Transverse colon (tissue), 4 donors: ENCODE measurements around the gene DACT2. TPM values are rescaled to one million over a fixed set of nuclear protein-coding genes. Genes with fewer than 3 reads are reported as not detected.
"Not testable (repeated sequence)": the region's sequence is repeated elsewhere in the genome, so short reads cannot be mapped to it uniquely, and the experiment has no call there.

Source experiments
- DNase-seq: peaks from one replicate; pipeline ENCODE4 v3.0.0-alpha.2; 2019
- H3K27ac ChIP-seq, 4 donors: fragments of 200-600 bp; sonication (generic); 2 replicates each; pipeline ENCODE4 v1.5.1; 2016 to 2018; ENCODE audit warnings: inconsistent platforms in 4 of 4
- H3K27me3 ChIP-seq: fragments of 200-600 bp; sonication (generic); 2 replicates; pipeline ENCODE4 v1.5.1; 2017; ENCODE audit warnings: inconsistent platforms
- H3K36me3 ChIP-seq, 4 donors: fragments of 200-600 bp; sonication (generic); 2 replicates each; pipeline ENCODE4 v1.5.1; 2017 to 2019; ENCODE audit warnings: inconsistent platforms in 4 of 4
- H3K4me1 ChIP-seq, 4 donors: fragments of 200-600 bp; sonication (generic); 2 replicates each; pipeline ENCODE4 v1.5.1; 2017 to 2020; ENCODE audit warnings: inconsistent platforms in 4 of 4
- H3K4me3 ChIP-seq, 4 donors: fragments of 200-600 bp; sonication (generic); 1 replicate in 1 of 4; 2 replicates in 3 of 4; pipeline versions ENCODE4 v1.5.1 to v1.6.1; 2017 to 2019; ENCODE audit warnings: inconsistent platforms in 4 of 4
- H3K9me3 ChIP-seq, 2 donors: fragments of 200-600 bp; sonication (generic); 2 replicates each; pipeline ENCODE4 v1.5.1; 2017 to 2019; ENCODE audit warnings: inconsistent platforms in 2 of 2
- EP300 ChIP-seq: sonication (generic); formaldehyde crosslinking; IDR thresholded peaks from one replicate; pipeline ENCODE4 v1.6.1; 2017; ENCODE audit warnings: antibody characterized with exemption, low read depth
- POLR2A ChIP-seq: fragments of 450-650 bp; IDR thresholded peaks from one replicate; pipeline ENCODE4 v1.6.1; 2016; ENCODE audit warnings: antibody characterized with exemption, mild to moderate bottlenecking, moderate library complexity
- POLR2AphosphoS5 ChIP-seq, 3 donors: sonication (generic); formaldehyde crosslinking; IDR thresholded peaks; one replicate each; pipeline ENCODE4 v1.6.1; 2016; ENCODE audit warnings: antibody characterized with exemption in 3 of 3
- WGBS, 2 donors: methylation state at CpG; one replicate each; pipeline ENCODE4 v1.1.5; 2018; ENCODE audit warnings: low coverage in 1 of 2; 5-methylcytosine and 5-hydroxymethylcytosine counted together
- in situ Hi-C, 4 donors: fragments of 200-750 bp; cut with MboI; loops; one replicate each; pipeline versions ENCODE4 v1.15.0 to v1.15.1; 2017; ENCODE audit warnings: low sequenced_read_pairs in 3 of 4, low pct_ligation_motif_present in 1 of 4, low pct_unique_long_range_greater_than_20kb in 1 of 4
- intact Hi-C: fragments of 100-400 bp; cut with DNase I; formaldehyde crosslinking; loops from one replicate; pipeline ENCODE4 v1.15.1; 2023; ENCODE audit warnings: low total_unique reads
- total RNA-seq, 4 donors: library from RNA; depleted of rRNA; stranded (reverse); fragments of >200 nt; gene quantifications; one replicate each; pipeline ENCODE4 v1.1.0, GENCODE V29; 2016
- TF ChIP-seq, protein P1 (sequence below), 5 experiments: fragments of 200-600 bp in 3 of 5; fragments of 450-650 bp in 2 of 5; sonication (generic) in 3 of 5; IDR thresholded peaks; 1 replicate in 2 of 5; 2 replicates in 3 of 5; pipeline ENCODE4 v1.5.1; 2016 to 2017; ENCODE audit warnings: antibody characterized with exemption in 5 of 5, inconsistent platforms in 3 of 5, mild to moderate bottlenecking in 2 of 5, moderate library complexity in 1 of 5

The DACT2 gene
- total RNA-seq, 4 donors from 2014 or later: 2.4 to 2.6 TPM; not detected in 2

GRCh38 chr6:168282985-168283685, 36.4 kb downstream of the DACT2 start:
- Histone ChIP-seq H3K4me1 (no peaks in the 10 kb centered on the region), H3K9me3 (no peaks in the 10 kb centered on the region), H3K27ac (no peak overlapping the region), H3K27me3 (no peaks in the 10 kb centered on the region), H3K36me3 (no peaks in the 10 kb centered on the region), H3K4me3 (no peak overlapping the region)
- TF ChIP-seq, protein P1, sequence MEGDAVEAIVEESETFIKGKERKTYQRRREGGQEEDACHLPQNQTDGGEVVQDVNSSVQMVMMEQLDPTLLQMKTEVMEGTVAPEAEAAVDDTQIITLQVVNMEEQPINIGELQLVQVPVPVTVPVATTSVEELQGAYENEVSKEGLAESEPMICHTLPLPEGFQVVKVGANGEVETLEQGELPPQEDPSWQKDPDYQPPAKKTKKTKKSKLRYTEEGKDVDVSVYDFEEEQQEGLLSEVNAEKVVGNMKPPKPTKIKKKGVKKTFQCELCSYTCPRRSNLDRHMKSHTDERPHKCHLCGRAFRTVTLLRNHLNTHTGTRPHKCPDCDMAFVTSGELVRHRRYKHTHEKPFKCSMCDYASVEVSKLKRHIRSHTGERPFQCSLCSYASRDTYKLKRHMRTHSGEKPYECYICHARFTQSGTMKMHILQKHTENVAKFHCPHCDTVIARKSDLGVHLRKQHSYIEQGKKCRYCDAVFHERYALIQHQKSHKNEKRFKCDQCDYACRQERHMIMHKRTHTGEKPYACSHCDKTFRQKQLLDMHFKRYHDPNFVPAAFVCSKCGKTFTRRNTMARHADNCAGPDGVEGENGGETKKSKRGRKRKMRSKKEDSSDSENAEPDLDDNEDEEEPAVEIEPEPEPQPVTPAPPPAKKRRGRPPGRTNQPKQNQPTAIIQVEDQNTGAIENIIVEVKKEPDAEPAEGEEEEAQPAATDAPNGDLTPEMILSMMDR (IDR thresholded peaks at IDR 0.05): no peak
- TF ChIP-seq EP300 (no peak), POLR2A (no peak), POLR2AphosphoS5 (IDR thresholded peaks at IDR 0.05) (no peak)
- DNase-seq: no peak
- intact Hi-C loops (no loop called here), in situ Hi-C loops (no loop called here)
- 81 to 90% methylated on average over 4 to 13 of the region's 20 CpGs for WGBS, 2 donors

DNA sequence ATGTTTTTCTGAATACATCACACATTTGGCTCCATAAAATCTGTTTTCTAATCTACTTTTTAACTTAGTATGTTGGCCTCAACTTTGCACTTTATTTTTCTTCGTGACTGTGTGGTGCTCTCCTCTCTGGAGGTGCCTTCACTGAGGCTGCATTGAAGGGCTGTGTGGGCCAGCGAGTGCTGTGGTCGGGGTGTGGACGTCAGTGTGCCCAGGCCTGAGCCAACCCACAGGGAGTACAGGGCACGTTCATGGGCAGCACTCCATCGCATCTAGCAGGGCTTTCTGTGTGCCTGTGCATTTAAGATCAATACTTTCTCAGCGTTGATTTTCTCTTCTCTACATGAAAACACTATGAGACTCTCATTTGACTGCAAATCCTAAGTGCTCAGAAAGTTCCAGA, 37.8 kb downstream of the DACT2 start:
- intact Hi-C loops: no loop called here
- H3K36me3 ChIP-seq: no peaks in the 10 kb centered on the region
- in situ Hi-C loops: no loop called here
- TF ChIP-seq POLR2AphosphoS5 (IDR thresholded peaks at IDR 0.05) (no peak), EP300 (no peak), POLR2A (no peak)
- TF ChIP-seq, protein P1 (IDR thresholded peaks at IDR 0.05): no peak
- DNase-seq: no peak
- no peaks in the 10 kb centered on the region for H3K27me3 ChIP-seq
- H3K9me3 ChIP-seq: no peaks in the 10 kb centered on the region
- no peaks in the 10 kb centered on the region for H3K4me1 ChIP-seq
- H3K4me3 ChIP-seq: no peak overlapping the region
- H3K27ac ChIP-seq: no peak overlapping the region
- 81 to 100% methylated on average over 1 to 7 of the region's 7 CpGs for WGBS, 2 donors

GRCh38 chr6:168281314-168281713, 38.3 kb downstream of the DACT2 start:
- 92 to 96% methylated on average over 5 to 9 of the region's 13 CpGs for WGBS, 2 donors
- H3K4me1 ChIP-seq, DNase-seq, H3K27me3 ChIP-seq, intact Hi-C loops, H3K4me3 ChIP-seq, H3K27ac ChIP-seq, in situ Hi-C loops, H3K9me3 ChIP-seq, H3K36me3 ChIP-seq: not testable (repeated sequence)

GRCh38 chr6:168280899-168281245, 38.7 kb downstream of the DACT2 start:
- H3K9me3 ChIP-seq: no peaks in the 10 kb centered on the region
- H3K27me3 ChIP-seq: no peaks in the 10 kb centered on the region
- H3K36me3 ChIP-seq: no peaks in the 10 kb centered on the region
- no peak overlapping the region for H3K4me3 ChIP-seq
- H3K4me1 ChIP-seq: no peaks in the 10 kb centered on the region
- 73% methylated on average over 13 of the region's 13 CpGs; no CpG with 5 or more reads in 1 of the 2 donors for WGBS, 2 donors
- TF ChIP-seq, protein P1 (IDR thresholded peaks at IDR 0.05): no peak
- no peak for TF ChIP-seq EP300
- no peak overlapping the region for H3K27ac ChIP-seq
- in situ Hi-C loops: no loop called here
- DNase-seq: no peak
- intact Hi-C loops: no loop called here
